B cell (primary cell): ENCODE results near the gene ANAPC7. TPM values are rescaled to one million over a fixed set of nuclear protein-coding genes. Genes with fewer than 3 reads are reported as not detected.
"Not testable (repeated sequence)": the region's sequence is repeated elsewhere in the genome, so short reads cannot be mapped to it uniquely, and the experiment has no call there.

Source experiments
- ATAC-seq: fragments of 200-7000 bp; cut with Tn5 transposase; one replicate; pipeline ENCODE4 v1.10.0; 2021; ENCODE audit warnings: low read depth, mild to moderate bottlenecking, moderate number of reproducible peaks, moderate library complexity
- CTCF ChIA-PET: fragments of 350-600 bp; sonication (Branson Sonifier 250); formaldehyde crosslinking; loops from one replicate; lab custom pipeline; 2021; ENCODE audit warnings: antibody characterized with exemption, inconsistent platforms; lab: Charles Lee
- POLR2A ChIA-PET: fragments of 350-600 bp; sonication (Branson Sonifier 250); formaldehyde crosslinking; loops from one replicate; lab custom pipeline; 2021; ENCODE audit warnings: antibody characterized with exemption; lab: Charles Lee
- DNase-seq: peaks from one replicate; pipeline ENCODE4 v3.0.0; 2013
- H2AFZ ChIP-seq: 2 replicates; pipeline ENCODE4 v1.6.1; 2012; ENCODE audit warnings: mild to moderate bottlenecking, low read depth, low read length; ENCODE audit not compliant: insufficient read depth, poor library complexity, severe bottlenecking
- H3K27ac ChIP-seq, 2 donors: 1 replicate in 1 of 2; 2 replicates in 1 of 2; pipeline ENCODE4 v1.5.1; 2012 to 2013; ENCODE audit warnings: low read length in 2 of 2, mild to moderate bottlenecking in 2 of 2, moderate library complexity in 1 of 2
- H3K27me3 ChIP-seq, 4 experiments: fragments of 200-600 bp in 1 of 4; sonication (generic) in 1 of 4; replicated peaks in 1 of 4; 1 replicate in 2 of 4; 2 replicates in 2 of 4; pipeline versions ENCODE4 v1.6.1 to v1.7.0; 2013 to 2016; ENCODE audit warnings: low read length in 3 of 4, mild to moderate bottlenecking in 2 of 4, mixed read lengths in 1 of 4, moderate library complexity in 1 of 4; ENCODE audit not compliant: insufficient read depth in 4 of 4, control insufficient read depth in 3 of 4; ENCODE audit errors: control extremely low read depth in 1 of 4
- H3K36me3 ChIP-seq, 2 experiments: replicated peaks in 1 of 2; 1 replicate in 1 of 2; 2 replicates in 1 of 2; pipeline versions ENCODE4 v1.6.1 to v1.7.1; 2013; ENCODE audit warnings: low read length in 1 of 2; ENCODE audit not compliant: insufficient read depth in 2 of 2, control insufficient read depth in 1 of 2; ENCODE audit errors: control extremely low read depth in 1 of 2, extremely low read depth in 1 of 2
- H3K4me1 ChIP-seq, 2 donors: fragments of 200-600 bp in 1 of 2; sonication (generic) in 1 of 2; 1 replicate in 1 of 2; 2 replicates in 1 of 2; pipeline versions ENCODE4 v1.5.1 to v1.6.1; 2013 to 2017; ENCODE audit warnings: low read length in 2 of 2; ENCODE audit not compliant: control insufficient read depth in 2 of 2, insufficient read depth in 2 of 2
- H3K4me2 ChIP-seq: replicated peaks from 2 replicates; pipeline ENCODE3; 2012; ENCODE audit warnings: mild to moderate bottlenecking, low read depth, low read length; ENCODE audit not compliant: poor library complexity, severe bottlenecking
- H3K4me3 ChIP-seq, 5 experiments: fragments of 200-600 bp in 1 of 5; sonication (generic) in 1 of 5; 1 replicate in 3 of 5; 2 replicates in 2 of 5; pipeline versions ENCODE4 v1.5.1 to v1.7.0; 2011 to 2016; ENCODE audit warnings: low read length in 4 of 5, mild to moderate bottlenecking in 4 of 5, low read depth in 2 of 5, control low read depth in 1 of 5, moderate library complexity in 1 of 5; ENCODE audit not compliant: insufficient read depth in 1 of 5; ENCODE audit errors: control extremely low read depth in 1 of 5, extremely low read depth in 1 of 5
- H3K79me2 ChIP-seq: fragments of 200-600 bp; sonication (generic); one replicate; pipeline ENCODE4 v1.6.0; 2016; ENCODE audit warnings: low read length; ENCODE audit not compliant: control insufficient read depth, insufficient read depth
- H3K9ac ChIP-seq: fragments of 200-600 bp; sonication (generic); 2 replicates; pipeline ENCODE4 v1.6.1; 2017; ENCODE audit warnings: mild to moderate bottlenecking, low read length, moderate library complexity
- H3K9me3 ChIP-seq, 3 donors: one replicate each; pipeline versions ENCODE4 v1.6.1 to v1.7.1; 2013; ENCODE audit warnings: low read length in 2 of 3; ENCODE audit not compliant: control insufficient read depth in 2 of 3, insufficient read depth in 1 of 3; ENCODE audit errors: control extremely low read depth in 1 of 3
- H4K20me1 ChIP-seq: 2 replicates; pipeline ENCODE4 v1.6.0; 2012; ENCODE audit warnings: mild to moderate bottlenecking, low read length; ENCODE audit not compliant: insufficient read depth, control insufficient read depth, poor library complexity, severe bottlenecking
- H3K27ac Mint-ChIP-seq: one replicate; pipeline ENCODE4 v1.8.0; 2021; ENCODE audit warnings: mixed read lengths
- H3K27me3 Mint-ChIP-seq: one replicate; pipeline ENCODE4 v1.8.0; 2021; ENCODE audit warnings: mixed read lengths
- H3K4me1 Mint-ChIP-seq: one replicate; pipeline ENCODE4 v1.8.0; 2021; ENCODE audit warnings: mixed read lengths
- H3K4me3 Mint-ChIP-seq: one replicate; pipeline ENCODE4 v1.8.0; 2021; ENCODE audit warnings: mixed read lengths
- H3K9me3 Mint-ChIP-seq: one replicate; pipeline ENCODE4 v1.8.0; 2022; ENCODE audit warnings: mixed read lengths; ENCODE audit not compliant: insufficient read depth
- EZH2 ChIP-seq: IDR thresholded peaks from 2 replicates; pipeline ENCODE4 v1.6.1; 2012; ENCODE audit warnings: borderline replicate concordance, low read depth, mild to moderate bottlenecking, moderate library complexity, low read length; ENCODE audit not compliant: insufficient read depth, poor library complexity, severe bottlenecking
- WGBS: methylation state at CpG from one replicate; pipeline ENCODE4 v1.1.5; 2013; ENCODE audit warnings: missing lambda C conversion rate; ENCODE audit not compliant: insufficient coverage; 5-methylcytosine and 5-hydroxymethylcytosine counted together
- intact Hi-C: fragments of 100-400 bp; cut with micrococcal nuclease; formaldehyde crosslinking; loops from one replicate; pipeline ENCODE4 v1.10.0; 2022
- polyA plus RNA-seq: library from polyadenylated mRNA; depleted of rRNA; stranded (reverse); fragments of >200 nt; gene quantifications from 2 replicates; pipeline ENCODE4 v1.2.3, GENCODE V29; 2012
- total RNA-seq, 2 donors: library from RNA; stranded (reverse); fragments of 120-200 nt in 1 of 2; gene quantifications; 1 replicate in 1 of 2; 2 replicates in 1 of 2; pipeline versions ENCODE4 v1.2.3 to v1.2.4, GENCODE V29; 2013 to 2022
- TF ChIP-seq, protein P1 (sequence below): fragments of 200-600 bp; IDR thresholded peaks from one replicate; pipeline ENCODE4 v1.8.0; 2022; ENCODE audit warnings: antibody characterized with exemption, mild to moderate bottlenecking

Gene ANAPC7
- total and polyA plus RNA-seq, 2 donors (not counting 1 experiment from before 2014, with no cell fraction given): 56.9 to 68.4 TPM

DNA sequence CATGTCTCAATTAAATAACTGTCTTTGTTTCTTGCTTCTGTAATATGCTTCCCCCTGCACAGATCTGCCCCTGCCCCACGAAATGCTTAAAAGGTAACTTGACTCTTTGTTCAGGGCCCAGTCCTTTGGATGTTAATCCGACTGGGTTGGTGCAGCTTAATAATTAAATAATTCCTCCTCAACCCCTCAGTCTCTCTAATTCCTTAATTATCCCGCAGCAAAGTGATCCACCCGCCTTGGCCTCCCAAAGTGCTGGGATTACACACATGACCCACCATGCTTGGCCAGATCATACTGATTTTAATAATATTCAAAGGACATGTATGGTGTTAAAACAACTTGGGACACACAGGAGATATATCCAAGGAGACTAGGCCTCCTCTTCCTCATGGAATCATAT lies 18.2 kb upstream of the ANAPC7 start:
- Histone ChIP-seq H3K9ac (no peak overlapping the region), H3K4me2 (no peak overlapping the region), H3K4me1 (peaks cover 6 to 9% of the 10 kb centered on the region in 2 donors), H3K27me3 (no peaks in the 10 kb centered on the region), H3K9me3 (no peaks in the 10 kb centered on the region), H3K79me2 (no peaks in the 10 kb centered on the region), H3K4me3 (no peak overlapping the region), H4K20me1 (no peaks in the 10 kb centered on the region), H3K27ac (no peak overlapping the region), H2AFZ (no peak overlapping the region), H3K36me3 (no peaks in the 10 kb centered on the region)
- intact Hi-C loops: no loop called here
- ChIA-PET CTCF (interaction anchor here (3.1 kb wide), 1 partner anchor 9 kb away, joined by 23 read pairs; no protein-coding TSS in a partner anchor), POLR2A (no interaction called here)
- H3K9me3 Mint-ChIP-seq: no peaks in the 10 kb centered on the region
- peaks cover 9% of the 10 kb centered on the region for H3K4me1 Mint-ChIP-seq
- TF ChIP-seq, protein P1, sequence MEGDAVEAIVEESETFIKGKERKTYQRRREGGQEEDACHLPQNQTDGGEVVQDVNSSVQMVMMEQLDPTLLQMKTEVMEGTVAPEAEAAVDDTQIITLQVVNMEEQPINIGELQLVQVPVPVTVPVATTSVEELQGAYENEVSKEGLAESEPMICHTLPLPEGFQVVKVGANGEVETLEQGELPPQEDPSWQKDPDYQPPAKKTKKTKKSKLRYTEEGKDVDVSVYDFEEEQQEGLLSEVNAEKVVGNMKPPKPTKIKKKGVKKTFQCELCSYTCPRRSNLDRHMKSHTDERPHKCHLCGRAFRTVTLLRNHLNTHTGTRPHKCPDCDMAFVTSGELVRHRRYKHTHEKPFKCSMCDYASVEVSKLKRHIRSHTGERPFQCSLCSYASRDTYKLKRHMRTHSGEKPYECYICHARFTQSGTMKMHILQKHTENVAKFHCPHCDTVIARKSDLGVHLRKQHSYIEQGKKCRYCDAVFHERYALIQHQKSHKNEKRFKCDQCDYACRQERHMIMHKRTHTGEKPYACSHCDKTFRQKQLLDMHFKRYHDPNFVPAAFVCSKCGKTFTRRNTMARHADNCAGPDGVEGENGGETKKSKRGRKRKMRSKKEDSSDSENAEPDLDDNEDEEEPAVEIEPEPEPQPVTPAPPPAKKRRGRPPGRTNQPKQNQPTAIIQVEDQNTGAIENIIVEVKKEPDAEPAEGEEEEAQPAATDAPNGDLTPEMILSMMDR: no peak
- no peak for TF ChIP-seq EZH2
- H3K27me3 Mint-ChIP-seq: peaks cover 7% of the 10 kb centered on the region
- H3K27ac Mint-ChIP-seq: no peak overlapping the region
- WGBS: 67% methylated on average over 1 of the region's 4 CpGs
- no peak for ATAC-seq
- no peak for DNase-seq
- H3K4me3 Mint-ChIP-seq: no peak overlapping the region

GRCh38 chr12:110421159-110421661 lies 17.7 kb upstream of the ANAPC7 start:
- no peaks in the 10 kb centered on the region for H3K9me3 Mint-ChIP-seq
- H3K4me2 ChIP-seq: no peak overlapping the region

GRCh38 chr12:110420644-110421043 lies 17.1 kb upstream of the ANAPC7 start:
- H3K4me1 Mint-ChIP-seq, POLR2A ChIA-PET, H3K36me3 ChIP-seq, DNase-seq, H4K20me1 ChIP-seq, H3K9me3 Mint-ChIP-seq, H2AFZ ChIP-seq, H3K4me1 ChIP-seq, H3K27me3 Mint-ChIP-seq, H3K9ac ChIP-seq, ATAC-seq, H3K27ac ChIP-seq, intact Hi-C loops, H3K9me3 ChIP-seq, H3K4me3 ChIP-seq, H3K4me2 ChIP-seq, H3K27ac Mint-ChIP-seq, H3K4me3 Mint-ChIP-seq, H3K27me3 ChIP-seq, H3K79me2 ChIP-seq: not testable (repeated sequence)
- no CpG with 5 or more reads among the region's 1 CpG for WGBS
- CTCF ChIA-PET: interaction anchor here (1.2 to 3.1 kb wide), 2 partner anchors 9 to 10 kb away, joined by 3 to 23 read pairs; no protein-coding TSS in a partner anchor

More at GRCh38 chr12:110421159-110421661, 17.7 kb upstream of the ANAPC7 start:
- CTCF ChIA-PET: interaction anchor here (1.2 to 3.1 kb wide), 2 partner anchors 9 to 10 kb away, joined by 3 to 23 read pairs; no protein-coding TSS in a partner anchor
- H2AFZ ChIP-seq: no peak overlapping the region
- no peaks in the 10 kb centered on the region for H3K79me2 ChIP-seq
- H3K9me3 ChIP-seq: no peaks in the 10 kb centered on the region
- no peaks in the 10 kb centered on the region for H4K20me1 ChIP-seq
- DNase-seq (no peak), ATAC-seq (no peak)
- no peaks in the 10 kb centered on the region for H3K27me3 ChIP-seq
- TF ChIP-seq, protein P1: no peak
- no peak for TF ChIP-seq EZH2
- POLR2A ChIA-PET: no interaction called here
- no peak overlapping the region for H3K9ac ChIP-seq
- no peak overlapping the region for H3K27ac Mint-ChIP-seq
- no peak overlapping the region for H3K4me3 ChIP-seq
- peaks cover 9% of the 10 kb centered on the region for H3K4me1 Mint-ChIP-seq
- H3K27me3 Mint-ChIP-seq: peaks cover 7% of the 10 kb centered on the region
- no peaks in the 10 kb centered on the region for H3K36me3 ChIP-seq
- peaks cover 6 to 9% of the 10 kb centered on the region in 2 donors for H3K4me1 ChIP-seq
- H3K4me3 Mint-ChIP-seq: no peak overlapping the region
- intact Hi-C loops: no loop called here
- no CpG with 5 or more reads among the region's 3 CpGs for WGBS
- no peak overlapping the region for H3K27ac ChIP-seq
